H1 (cell line): ENCODE results near the gene NSUN4. TPM values are rescaled to one million over a fixed set of nuclear protein-coding genes. Genes with fewer than 3 reads are reported as not detected.

Experiments
- CTCF ChIA-PET: fragments of 300-600 bp; sonication (Branson Sonifier 250); formaldehyde crosslinking; loops from one replicate; lab custom pipeline; 2021; ENCODE audit not compliant: partially characterized antibody; lab: Charles Lee
- POLR2A ChIA-PET: fragments of 300-600 bp; sonication (Branson Sonifier 250); formaldehyde crosslinking; loops from one replicate; lab custom pipeline; 2021; ENCODE audit warnings: inconsistent platforms; ENCODE audit not compliant: partially characterized antibody; lab: Charles Lee
- DNase-seq, 2 experiments: peaks; one replicate each; pipeline versions ENCODE4 v3.0.0 to v3.0.0-alpha.2; 2010 to 2022; ENCODE audit warnings: low spot score in 2 of 2, low read depth in 1 of 2, mixed read lengths in 1 of 2
- FAIRE-seq: peaks from 2 replicates; lab custom pipeline; 2011; peaks lifted over from hg19 to GRCh38; lab: Jason Lieb, UNC
- H2AFZ ChIP-seq: 2 replicates; pipeline ENCODE4 v1.8.1; 2012; ENCODE audit warnings: low read length, inconsistent platforms
- H2AK5ac ChIP-seq: 2 replicates; pipeline ENCODE4 v1.6.1; 2013; ENCODE audit warnings: low read depth, low read length
- H2BK120ac ChIP-seq: replicated peaks from 2 replicates; pipeline ENCODE3; 2013; ENCODE audit warnings: low read depth, low read length, inconsistent platforms
- H2BK12ac ChIP-seq: 2 replicates; pipeline ENCODE4 v1.6.1; 2013; ENCODE audit warnings: low read depth, low read length
- H2BK15ac ChIP-seq: 2 replicates; pipeline ENCODE4 v1.6.1; 2013; ENCODE audit warnings: low read length
- H2BK20ac ChIP-seq: 2 replicates; pipeline ENCODE4 v1.6.1; 2013; ENCODE audit warnings: low read length
- H2BK5ac ChIP-seq: 2 replicates; pipeline ENCODE4 v1.6.1; 2013; ENCODE audit warnings: low read depth, low read length
- H3K14ac ChIP-seq: 2 replicates; pipeline ENCODE4 v1.6.1; 2013; ENCODE audit warnings: inconsistent platforms; ENCODE audit not compliant: insufficient read length
- H3K18ac ChIP-seq: 2 replicates; pipeline ENCODE4 v1.6.1; 2013; ENCODE audit warnings: low read length; ENCODE audit errors: extremely low read depth
- H3K23ac ChIP-seq: 2 replicates; pipeline ENCODE4 v1.6.1; 2013; ENCODE audit warnings: inconsistent platforms; ENCODE audit not compliant: insufficient read length
- H3K23me2 ChIP-seq: 2 replicates; pipeline ENCODE4 v1.6.1; 2013; ENCODE audit warnings: low read depth, low read length
- H3K27ac ChIP-seq: 2 replicates; pipeline ENCODE4 v1.6.1; 2011; ENCODE audit warnings: low read depth, low read length, inconsistent platforms
- H3K27me3 ChIP-seq, 4 experiments: replicated peaks in 1 of 4; 1 replicate in 1 of 4; 2 replicates in 3 of 4; pipeline versions ENCODE4 v1.6.1 to v1.8.1; 2011 to 2013; ENCODE audit warnings: low read length in 3 of 4, mild to moderate bottlenecking in 3 of 4, inconsistent platforms in 2 of 4, mixed read lengths in 2 of 4, moderate library complexity in 1 of 4; ENCODE audit not compliant: control insufficient read depth in 3 of 4, insufficient read depth in 3 of 4; ENCODE audit errors: extremely low read depth in 1 of 4
- H3K36me3 ChIP-seq, 4 experiments: 2 replicates each; pipeline versions ENCODE4 v1.6.1 to v1.8.1; 2011 to 2013; ENCODE audit warnings: mild to moderate bottlenecking in 4 of 4, low read length in 3 of 4, moderate library complexity in 2 of 4, control low read depth in 1 of 4, inconsistent platforms in 1 of 4; ENCODE audit not compliant: insufficient read depth in 4 of 4, control insufficient read depth in 2 of 4
- H3K4ac ChIP-seq: replicated peaks from 2 replicates; pipeline ENCODE3; 2013; ENCODE audit warnings: low read length, low read depth, mixed read lengths, inconsistent platforms; ENCODE audit not compliant: insufficient read length
- H3K4me1 ChIP-seq, 4 experiments: replicated peaks in 1 of 4; 1 replicate in 1 of 4; 2 replicates in 3 of 4; pipeline versions ENCODE4 v1.6.1 to v1.8.1; 2011 to 2013; ENCODE audit warnings: low read length in 3 of 4, inconsistent platforms in 2 of 4, mixed read lengths in 1 of 4; ENCODE audit not compliant: insufficient read depth in 4 of 4, control insufficient read depth in 3 of 4
- H3K4me2 ChIP-seq, 2 experiments: 2 replicates each; pipeline versions ENCODE4 v1.6.1 to v1.8.1; 2011 to 2013; ENCODE audit warnings: low read depth in 2 of 2, low read length in 2 of 2, control low read depth in 1 of 2, inconsistent platforms in 1 of 2, mild to moderate bottlenecking in 1 of 2; ENCODE audit not compliant: insufficient read depth in 1 of 2
- H3K4me3 ChIP-seq, 4 experiments: fragments of 200-600, 300-600 bp in 1 of 4; sonication (generic), shearing (Covaris generic), sonication (Bioruptor Twin) in 1 of 4; 2 replicates each; pipeline versions ENCODE4 v1.5.1 to v1.8.1; 2011 to 2016; ENCODE audit warnings: low read length in 4 of 4, low read depth in 3 of 4, control low read depth in 2 of 4, inconsistent platforms in 2 of 4, mild to moderate bottlenecking in 2 of 4, mixed read lengths in 1 of 4, moderate library complexity in 1 of 4; ENCODE audit not compliant: insufficient read depth in 2 of 4; ENCODE audit errors: extremely low read depth in 1 of 4
- H3K56ac ChIP-seq: replicated peaks from 2 replicates; pipeline ENCODE3; 2013; ENCODE audit warnings: low read depth, mild to moderate bottlenecking, mixed read lengths, low read length, inconsistent platforms; ENCODE audit not compliant: insufficient read length
- H3K79me1 ChIP-seq: 2 replicates; pipeline ENCODE4 v1.6.1; 2013; ENCODE audit warnings: low read depth, low read length, control low read depth
- H3K79me2 ChIP-seq, 2 experiments: 2 replicates each; pipeline versions ENCODE4 v1.6.1 to v1.8.1; 2012 to 2013; ENCODE audit warnings: low read length in 2 of 2, mild to moderate bottlenecking in 2 of 2, inconsistent platforms in 1 of 2; ENCODE audit not compliant: insufficient read depth in 2 of 2, control insufficient read depth in 1 of 2
- H3K9ac ChIP-seq, 4 experiments: replicated peaks in 1 of 4; 1 replicate in 1 of 4; 2 replicates in 3 of 4; pipeline versions ENCODE4 v1.6.1 to v1.8.1; 2011 to 2013; ENCODE audit warnings: low read depth in 3 of 4, low read length in 3 of 4, control low read depth in 2 of 4, mild to moderate bottlenecking in 2 of 4, moderate library complexity in 2 of 4, inconsistent platforms in 1 of 4; ENCODE audit errors: extremely low read depth in 1 of 4
- H3K9me3 ChIP-seq, 2 experiments: 2 replicates each; pipeline versions ENCODE4 v1.6.1 to v1.8.1; 2012 to 2013; ENCODE audit warnings: mild to moderate bottlenecking in 2 of 2, moderate library complexity in 2 of 2, control low read depth in 1 of 2, inconsistent platforms in 1 of 2, low read depth in 1 of 2, low read length in 1 of 2, mixed read lengths in 1 of 2; ENCODE audit not compliant: insufficient read depth in 2 of 2
- H4K20me1 ChIP-seq, 2 experiments: replicated peaks in 1 of 2; 2 replicates each; pipeline versions ENCODE3 to v1.8.1; 2011 to 2013; ENCODE audit warnings: inconsistent platforms in 2 of 2, low read length in 2 of 2, mild to moderate bottlenecking in 1 of 2; ENCODE audit not compliant: insufficient read depth in 2 of 2, control insufficient read depth in 1 of 2
- H4K5ac ChIP-seq: 2 replicates; pipeline ENCODE4 v1.6.1; 2013; ENCODE audit warnings: low read length, low read depth, mixed read lengths, inconsistent platforms; ENCODE audit not compliant: insufficient read length
- H4K8ac ChIP-seq: 2 replicates; pipeline ENCODE4 v1.8.0; 2013; ENCODE audit warnings: mild to moderate bottlenecking, moderate library complexity, low read length, inconsistent platforms; ENCODE audit not compliant: insufficient read depth; ENCODE audit errors: extremely low read depth
- H4K91ac ChIP-seq: replicated peaks from 2 replicates; pipeline ENCODE3; 2013; ENCODE audit warnings: low read length, mixed read lengths, inconsistent platforms; ENCODE audit not compliant: insufficient read length
- BACH1 ChIP-seq: IDR thresholded peaks from 2 replicates; pipeline ENCODE4 v1.6.1; 2012; ENCODE audit warnings: low read length, improper control_type of control experiment
- CTBP2 ChIP-seq: IDR thresholded peaks from 2 replicates; pipeline ENCODE4 v1.7.0; 2011; ENCODE audit warnings: borderline replicate concordance, mild to moderate bottlenecking, moderate library complexity, mixed read lengths, low read length; ENCODE audit not compliant: insufficient read depth, insufficient read length
- GABPA ChIP-seq: IDR thresholded peaks from 2 replicates; pipeline ENCODE4 v1.6.1; 2011; ENCODE audit warnings: mild to moderate bottlenecking, low read length, moderate library complexity, borderline replicate concordance; ENCODE audit not compliant: insufficient read depth
- KDM4A ChIP-seq: IDR thresholded peaks from one replicate; pipeline ENCODE4 v1.7.1; 2012; ENCODE audit warnings: low read depth, mild to moderate bottlenecking, moderate library complexity, low read length, inconsistent platforms; ENCODE audit not compliant: severe bottlenecking
- MAFK ChIP-seq: IDR thresholded peaks from 2 replicates; pipeline ENCODE4 v1.6.1; 2012; ENCODE audit warnings: low read depth, mild to moderate bottlenecking, improper control_type of control experiment, low read length
- PHF8 ChIP-seq: fragments of 200-600 bp; sonication (generic); conservative IDR thresholded peaks from 2 replicates; pipeline ENCODE4 v1.7.1; 2012; ENCODE audit warnings: low read depth, mild to moderate bottlenecking, inconsistent platforms, low read length, moderate library complexity
- POLR2AphosphoS5 ChIP-seq: IDR thresholded peaks from 2 replicates; pipeline ENCODE4 v1.6.1; 2011; ENCODE audit warnings: low read depth, low read length
- RBBP5 ChIP-seq: IDR thresholded peaks from 2 replicates; pipeline ENCODE4 v1.7.1; 2012; ENCODE audit warnings: low read depth, mild to moderate bottlenecking, inconsistent platforms, low read length, moderate library complexity, borderline replicate concordance
- SAP30 ChIP-seq: fragments of 300-600 bp; sonication (generic); IDR thresholded peaks from 2 replicates; pipeline ENCODE4 v1.7.1; 2012; ENCODE audit warnings: low read length, moderate library complexity, mild to moderate bottlenecking, inconsistent platforms; ENCODE audit not compliant: insufficient read depth, insufficient replicate concordance
- SIX5 ChIP-seq: IDR thresholded peaks from 2 replicates; pipeline ENCODE4 v1.6.1; 2011; ENCODE audit warnings: mild to moderate bottlenecking, low read depth, low read length
- TAF1 ChIP-seq: IDR thresholded peaks from 2 replicates; pipeline ENCODE4 v1.6.1; 2011; ENCODE audit warnings: mild to moderate bottlenecking, low read depth, low read length
- WGBS, 2 experiments: shearing (Covaris generic) in 1 of 2; methylation state at CpG; one replicate each; pipeline versions ENCODE4 v1.1.6 to v1.1.7; 2013 to 2015; ENCODE audit warnings: low lambda C conversion rate in 2 of 2, mixed read lengths in 2 of 2, inconsistent platforms in 1 of 2, low coverage in 1 of 2, missing lambda C conversion rate in 1 of 2; ENCODE audit not compliant: insufficient replicate concordance in 2 of 2, insufficient coverage in 1 of 2, insufficient read length in 1 of 2; ENCODE audit errors: extremely low coverage in 1 of 2, missing lambda C conversion rate in 1 of 2; 5-methylcytosine and 5-hydroxymethylcytosine counted together
- polyA plus RNA-seq, 7 experiments: library from polyadenylated mRNA; depleted of rRNA in 3 of 7; stranded (reverse) in 5 of 7; unstranded in 2 of 7; fragments of >200 nt in 5 of 7; fragments of 200-250 nt in 2 of 7; gene quantifications; 1 replicate in 5 of 7; 2 replicates in 1 of 7; 4 replicates in 1 of 7; pipeline versions ENCODE4 v1.2.1 to v1.2.3, GENCODE V29; 2011 to 2013; ENCODE audit warnings: missing spikeins in 2 of 7, mixed read lengths in 2 of 7
- total RNA-seq: library from RNA; stranded (reverse); fragmentation: NEBNext Ultra II Directional; extraction: Animal tissue kit (Norgen Biotek cat#: 25700); gene quantifications from 2 replicates; pipeline ENCODE4 v1.2.1, GENCODE V29; 2021

NSUN4 gene
- total and polyA plus RNA-seq, 2 of the 8 experiments (the other 6 are each of a cell fraction or from before 2014, with no cell fraction given) = 9.7 to 15.7 TPM

DNA sequence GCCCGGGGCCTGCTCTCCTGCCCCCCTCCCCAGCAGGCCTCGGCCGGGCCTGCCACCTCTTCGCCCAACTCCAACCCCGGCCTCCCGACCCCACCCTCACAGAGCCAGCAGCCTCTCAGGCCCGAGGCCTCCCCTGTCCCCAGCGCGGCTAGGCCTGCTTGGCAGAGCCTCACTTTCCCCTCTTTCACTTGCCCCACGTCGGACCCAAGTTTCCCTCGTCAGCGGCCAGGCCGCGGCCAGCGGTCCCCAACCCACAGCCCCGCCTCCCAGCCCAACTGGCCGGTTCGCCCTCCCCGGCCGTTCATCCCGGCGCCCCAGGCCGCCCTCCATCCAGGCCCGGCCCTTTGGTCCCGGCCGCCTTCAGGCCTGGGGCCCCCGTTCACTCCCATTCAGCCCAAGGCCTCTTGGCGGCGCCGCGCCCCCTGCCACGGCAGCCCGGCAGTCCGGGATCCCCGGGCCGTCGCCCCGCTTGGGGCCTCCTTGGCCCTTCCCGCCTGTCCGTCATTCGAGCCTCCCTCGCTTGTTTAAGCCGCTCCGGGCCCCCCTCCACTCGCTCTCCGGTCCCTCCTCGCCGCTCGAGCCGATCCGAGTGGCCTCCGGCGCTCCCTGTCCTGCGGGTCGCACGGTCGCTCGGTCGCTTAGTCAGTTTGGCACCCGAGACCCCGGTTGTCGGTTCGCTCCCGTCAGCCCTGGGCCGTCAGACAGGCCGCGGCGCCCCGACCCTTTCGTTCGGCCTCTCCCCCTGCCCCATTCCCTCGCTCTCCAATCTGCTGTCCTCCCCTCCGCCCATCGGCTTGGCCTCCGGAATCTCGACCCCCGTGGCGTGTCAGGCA lies 38.6 kb upstream of the NSUN4 start:
- Histone ChIP-seq H4K5ac (peak overlapping the region; percentile 47), H3K9me3 (no peaks in the 10 kb centered on the region), H3K79me2 (peaks cover 29 to 77% of the 10 kb centered on the region in 2 experiments), H3K23ac (no peak overlapping the region), H3K4me1 (peaks cover 5 to 13% (median 11%) of the 10 kb centered on the region in 4 experiments), H2AK5ac (no peak overlapping the region), H3K4ac (peak overlapping the region; percentile 80), H2BK5ac (peak overlapping the region; percentile 71; the same call in 1 of the 2 replicates), H2BK12ac (no peak overlapping the region), H4K8ac (peak overlapping the region; percentile 90), H4K91ac (no peak overlapping the region), H3K23me2 (peaks cover 8% of the 10 kb centered on the region; the same call in 1 of the 2 replicates), H3K18ac (peak overlapping the region; percentile 72), H2BK15ac (no peak overlapping the region), H3K36me3 (peaks cover 0 to 11% (median 5%) of the 10 kb centered on the region in 4 experiments; a peak in 5 of 8 replicates), H3K27ac (peak overlapping the region; percentile 92; the same call in 1 of the 2 replicates), H2BK20ac (no peak overlapping the region), H2BK120ac (no peak overlapping the region), H4K20me1 (no peaks in the 10 kb centered on the region), H3K14ac (no peak overlapping the region), H3K27me3 (no peaks in the 10 kb centered on the region), H3K79me1 (no peaks in the 10 kb centered on the region), H2AFZ (no peak overlapping the region), H3K4me2 (peak overlapping the region; percentile 80 to 91), H3K9ac (peak overlapping the region; percentile 24 to 87 (median 80); a peak in 6 of 7 replicates), H3K56ac (peak overlapping the region; percentile 50), H3K4me3 (peak overlapping the region; percentile 84 to 97 (median 90))
- DNase-seq = peak in 1 of 2 experiments; percentile 79
- no peak for FAIRE-seq
- ChIA-PET POLR2A (interaction anchor here (0.8 to 33.1 kb wide), 13 partner anchors 7 to 55 kb away, joined by 3 to 689 read pairs (median 8); partner anchors contain the start of genes NSUN4 and RAD54L), CTCF (interaction anchor here (0.8 to 2.1 kb wide), 4 partner anchors 25 to 55 kb away, joined by 3 to 6 read pairs (median 5); no protein-coding TSS in a partner anchor)
- WGBS, 2 experiments = 2% methylated on average over 59 of the region's 79 CpGs; no CpG with 5 or more reads in 1 of the 2 experiments
- TF ChIP-seq KDM4A = peak; percentile 53
- peak; percentile 21; the same call in 1 of the 2 replicates for TF ChIP-seq RBBP5
- TF ChIP-seq TAF1 = no peak
- no peak for TF ChIP-seq SIX5
- peak; percentile 42; the same call in 1 of the 2 replicates for TF ChIP-seq PHF8
- no peak for TF ChIP-seq BACH1
- no peak for TF ChIP-seq GABPA
- no peak for TF ChIP-seq SAP30
- no peak for TF ChIP-seq CTBP2
- no peak for TF ChIP-seq MAFK
- TF ChIP-seq POLR2AphosphoS5 = no peak
